Loucy (cell line): Measurements from ENCODE around the gene PYROXD2.

Experiments
- H2AFZ ChIP-seq: fragments of 200-600 bp; sonication (generic); 2 replicates; pipeline ENCODE4 v1.6.0; 2016; ENCODE audit warnings: antibody characterized with exemption, mild to moderate bottlenecking, low read length, moderate library complexity
- H3F3A ChIP-seq: fragments of 200-600 bp; 2 replicates; pipeline ENCODE4 v1.6.0; 2016; ENCODE audit warnings: antibody characterized with exemption, low read depth, mild to moderate bottlenecking
- H3K27me3 ChIP-seq: fragments of 200-600 bp; sonication (generic); 2 replicates; pipeline ENCODE4 v1.6.1; 2014; ENCODE audit warnings: low read length, mild to moderate bottlenecking; ENCODE audit not compliant: insufficient read depth, poor library complexity, severe bottlenecking
- H3K36me3 ChIP-seq: fragments of 200-600 bp; sonication (generic); 2 replicates; pipeline ENCODE4 v1.6.1; 2016; ENCODE audit warnings: low read length; ENCODE audit not compliant: insufficient read depth
- H3K4me1 ChIP-seq: fragments of 200-600 bp; sonication (generic); 2 replicates; pipeline ENCODE4 v1.5.1; 2014; ENCODE audit warnings: low read length, mild to moderate bottlenecking; ENCODE audit not compliant: insufficient read depth, poor library complexity, severe bottlenecking
- H3K4me2 ChIP-seq: fragments of 200-600 bp; sonication (generic); 2 replicates; pipeline ENCODE4 v1.6.0; 2014; ENCODE audit warnings: antibody characterized with exemption, low read length, low read depth, mild to moderate bottlenecking; ENCODE audit not compliant: poor library complexity, severe bottlenecking
- H3K4me3 ChIP-seq: fragments of 200-600 bp; sonication (generic); 2 replicates; pipeline ENCODE4 v1.5.1; 2014; ENCODE audit warnings: low read length, mild to moderate bottlenecking, mixed read lengths; ENCODE audit not compliant: poor library complexity, severe bottlenecking
- H3K79me2 ChIP-seq: fragments of 200-600 bp; sonication (generic); 2 replicates; pipeline ENCODE4 v1.6.1; 2014; ENCODE audit warnings: low read length; ENCODE audit not compliant: insufficient read depth
- H3K9ac ChIP-seq: fragments of 200-600 bp; sonication (generic); 2 replicates; pipeline ENCODE4 v1.6.0; 2014; ENCODE audit warnings: mild to moderate bottlenecking, low read depth, low read length, moderate library complexity; ENCODE audit not compliant: poor library complexity, severe bottlenecking
- H3K9me2 ChIP-seq: fragments of 200-600 bp; sonication (generic); replicated peaks from 2 replicates; pipeline ENCODE4 v1.6.1; 2016; ENCODE audit warnings: low read depth, low read length, mixed read lengths
- H3K9me3 ChIP-seq: fragments of 200-600 bp; sonication (generic); 2 replicates; pipeline ENCODE4 v1.6.1; 2014; ENCODE audit warnings: mild to moderate bottlenecking, antibody characterized with exemption, low read length, low read depth; ENCODE audit not compliant: insufficient read depth
- H4K20me1 ChIP-seq: fragments of 200-600 bp; sonication (generic); 2 replicates; pipeline ENCODE4 v1.6.0; 2014; ENCODE audit warnings: antibody characterized with exemption, low read length, mild to moderate bottlenecking; ENCODE audit not compliant: insufficient read depth, poor library complexity, severe bottlenecking
- EZH2phosphoT487 ChIP-seq: fragments of 200-600 bp; IDR thresholded peaks from 2 replicates; pipeline ENCODE4 v1.6.1; 2018; ENCODE audit warnings: antibody characterized with exemption, mild to moderate bottlenecking, moderate library complexity, borderline replicate concordance
- TF ChIP-seq, protein P1 (sequence below): fragments of 200-600 bp; sonication (generic); conservative IDR thresholded peaks from 2 replicates; pipeline ENCODE4 v1.5.1; 2014; ENCODE audit warnings: mild to moderate bottlenecking, antibody characterized with exemption, low read length

Gene PYROXD2

GRCh38 chr10:98404571-98405359 lies 10.2 kb downstream of the PYROXD2 start:
- no peak overlapping the region for H2AFZ ChIP-seq
- TF ChIP-seq, protein P1, sequence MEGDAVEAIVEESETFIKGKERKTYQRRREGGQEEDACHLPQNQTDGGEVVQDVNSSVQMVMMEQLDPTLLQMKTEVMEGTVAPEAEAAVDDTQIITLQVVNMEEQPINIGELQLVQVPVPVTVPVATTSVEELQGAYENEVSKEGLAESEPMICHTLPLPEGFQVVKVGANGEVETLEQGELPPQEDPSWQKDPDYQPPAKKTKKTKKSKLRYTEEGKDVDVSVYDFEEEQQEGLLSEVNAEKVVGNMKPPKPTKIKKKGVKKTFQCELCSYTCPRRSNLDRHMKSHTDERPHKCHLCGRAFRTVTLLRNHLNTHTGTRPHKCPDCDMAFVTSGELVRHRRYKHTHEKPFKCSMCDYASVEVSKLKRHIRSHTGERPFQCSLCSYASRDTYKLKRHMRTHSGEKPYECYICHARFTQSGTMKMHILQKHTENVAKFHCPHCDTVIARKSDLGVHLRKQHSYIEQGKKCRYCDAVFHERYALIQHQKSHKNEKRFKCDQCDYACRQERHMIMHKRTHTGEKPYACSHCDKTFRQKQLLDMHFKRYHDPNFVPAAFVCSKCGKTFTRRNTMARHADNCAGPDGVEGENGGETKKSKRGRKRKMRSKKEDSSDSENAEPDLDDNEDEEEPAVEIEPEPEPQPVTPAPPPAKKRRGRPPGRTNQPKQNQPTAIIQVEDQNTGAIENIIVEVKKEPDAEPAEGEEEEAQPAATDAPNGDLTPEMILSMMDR = no peak
- TF ChIP-seq EZH2phosphoT487 = no peak

GRCh38 chr10:98403812-98404504 lies 11.0 kb downstream of the PYROXD2 start:
- no peaks in the 10 kb centered on the region for H3K27me3 ChIP-seq
- no peaks in the 10 kb centered on the region for H3K9me3 ChIP-seq
- no peak overlapping the region for H3K4me3 ChIP-seq
- no peaks in the 10 kb centered on the region for H3K9me2 ChIP-seq
- H3F3A ChIP-seq = no peaks in the 10 kb centered on the region
- no peak overlapping the region for H2AFZ ChIP-seq
- H4K20me1 ChIP-seq = no peaks in the 10 kb centered on the region
- no peak overlapping the region for H3K9ac ChIP-seq
- no peaks in the 10 kb centered on the region for H3K4me1 ChIP-seq
- H3K79me2 ChIP-seq = no peaks in the 10 kb centered on the region
- no peaks in the 10 kb centered on the region for H3K36me3 ChIP-seq
- H3K4me2 ChIP-seq = no peak overlapping the region
- TF ChIP-seq, protein P1 = no peak
- no peak for TF ChIP-seq EZH2phosphoT487

More at GRCh38 chr10:98404571-98405359, 10.2 kb downstream of the PYROXD2 start:
- no peaks in the 10 kb centered on the region for H3K27me3 ChIP-seq
- no peaks in the 10 kb centered on the region for H3F3A ChIP-seq
- no peaks in the 10 kb centered on the region for H3K9me3 ChIP-seq
- H3K4me3 ChIP-seq = no peak overlapping the region
- no peaks in the 10 kb centered on the region for H3K9me2 ChIP-seq
- H3K36me3 ChIP-seq = no peaks in the 10 kb centered on the region
- no peaks in the 10 kb centered on the region for H3K4me1 ChIP-seq
- H3K79me2 ChIP-seq = no peaks in the 10 kb centered on the region
- no peak overlapping the region for H3K9ac ChIP-seq
- H3K4me2 ChIP-seq = no peak overlapping the region
- H4K20me1 ChIP-seq = no peaks in the 10 kb centered on the region

DNA sequence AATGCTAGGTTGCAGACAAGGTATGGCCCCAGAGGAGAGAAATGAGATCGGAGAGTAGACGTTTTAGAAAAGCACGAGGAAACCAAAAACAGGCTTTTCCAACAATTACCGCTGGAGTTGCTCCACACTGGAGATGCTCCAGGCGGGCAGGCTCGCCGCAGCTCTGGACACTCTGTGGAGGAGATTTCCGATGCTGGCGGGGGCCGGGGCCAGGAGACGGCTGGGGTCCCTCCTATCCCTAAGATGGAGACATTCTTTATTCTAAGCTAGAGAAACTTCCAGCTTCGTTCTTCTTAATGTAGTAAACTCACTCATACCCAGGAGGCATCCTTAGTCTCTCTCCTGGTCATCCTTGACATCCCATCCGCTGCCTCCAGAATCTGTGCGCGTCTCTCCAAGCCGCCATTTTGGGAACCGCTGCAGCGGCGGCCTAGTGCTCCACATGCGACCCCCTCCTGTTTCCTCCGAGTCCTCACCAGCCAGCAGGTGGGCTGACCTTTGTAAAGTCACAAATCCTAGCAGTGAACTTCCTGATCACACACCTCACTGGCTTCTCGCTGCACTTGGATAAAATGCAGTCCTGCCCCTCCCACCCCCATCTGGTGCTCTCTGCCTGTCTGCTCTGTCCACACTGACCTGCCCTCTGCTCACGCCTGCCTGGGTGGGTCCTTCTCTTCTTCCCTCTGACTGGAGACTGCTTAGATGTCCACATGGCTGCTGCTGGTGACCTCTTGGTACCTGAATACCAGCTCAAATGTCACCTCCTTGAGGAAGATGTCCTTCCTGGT lies 11.9 kb downstream of the PYROXD2 start:
- H3K9ac ChIP-seq = no peak overlapping the region
- H3K79me2 ChIP-seq = no peaks in the 10 kb centered on the region
- no peak overlapping the region for H3K4me3 ChIP-seq
- H3F3A ChIP-seq = no peaks in the 10 kb centered on the region
- no peaks in the 10 kb centered on the region for H3K27me3 ChIP-seq
- H3K4me2 ChIP-seq = no peak overlapping the region
- H3K36me3 ChIP-seq = no peaks in the 10 kb centered on the region
- no peak for TF ChIP-seq EZH2phosphoT487
- TF ChIP-seq, protein P1 = no peak
- H3K9me2 ChIP-seq = no peaks in the 10 kb centered on the region
- no peaks in the 10 kb centered on the region for H3K9me3 ChIP-seq
- H3K4me1 ChIP-seq = no peaks in the 10 kb centered on the region
- H2AFZ ChIP-seq = no peak overlapping the region
- no peaks in the 10 kb centered on the region for H4K20me1 ChIP-seq
